Fibroblast of villous mesenchyme (primary cell): ENCODE measurements around the gene DLX4. TPM values are rescaled to one million over a fixed set of nuclear protein-coding genes. Genes with fewer than 3 reads are reported as not detected.

ENCODE experiments used
- DNase-seq: peaks from one replicate; pipeline ENCODE4 v3.0.0-alpha.2; 2010; ENCODE audit warnings: low read depth
- H3K4me3 ChIP-seq: 2 replicates; pipeline ENCODE4 v1.5.1; 2011; ENCODE audit warnings: low read depth, mild to moderate bottlenecking, low read length
- total RNA-seq: library from RNA; depleted of rRNA; stranded (reverse); fragments of >200 nt; gene quantifications from 2 replicates; pipeline ENCODE4 v1.2.3, GENCODE V29; 2012
- TF ChIP-seq, protein P1 (sequence below): IDR thresholded peaks from 2 replicates; pipeline ENCODE4 v1.5.1; 2012; ENCODE audit warnings: low read depth, mild to moderate bottlenecking, low read length; ENCODE audit not compliant: insufficient read depth

Gene DLX4
- total RNA-seq, 1 donor = not detected

DNA sequence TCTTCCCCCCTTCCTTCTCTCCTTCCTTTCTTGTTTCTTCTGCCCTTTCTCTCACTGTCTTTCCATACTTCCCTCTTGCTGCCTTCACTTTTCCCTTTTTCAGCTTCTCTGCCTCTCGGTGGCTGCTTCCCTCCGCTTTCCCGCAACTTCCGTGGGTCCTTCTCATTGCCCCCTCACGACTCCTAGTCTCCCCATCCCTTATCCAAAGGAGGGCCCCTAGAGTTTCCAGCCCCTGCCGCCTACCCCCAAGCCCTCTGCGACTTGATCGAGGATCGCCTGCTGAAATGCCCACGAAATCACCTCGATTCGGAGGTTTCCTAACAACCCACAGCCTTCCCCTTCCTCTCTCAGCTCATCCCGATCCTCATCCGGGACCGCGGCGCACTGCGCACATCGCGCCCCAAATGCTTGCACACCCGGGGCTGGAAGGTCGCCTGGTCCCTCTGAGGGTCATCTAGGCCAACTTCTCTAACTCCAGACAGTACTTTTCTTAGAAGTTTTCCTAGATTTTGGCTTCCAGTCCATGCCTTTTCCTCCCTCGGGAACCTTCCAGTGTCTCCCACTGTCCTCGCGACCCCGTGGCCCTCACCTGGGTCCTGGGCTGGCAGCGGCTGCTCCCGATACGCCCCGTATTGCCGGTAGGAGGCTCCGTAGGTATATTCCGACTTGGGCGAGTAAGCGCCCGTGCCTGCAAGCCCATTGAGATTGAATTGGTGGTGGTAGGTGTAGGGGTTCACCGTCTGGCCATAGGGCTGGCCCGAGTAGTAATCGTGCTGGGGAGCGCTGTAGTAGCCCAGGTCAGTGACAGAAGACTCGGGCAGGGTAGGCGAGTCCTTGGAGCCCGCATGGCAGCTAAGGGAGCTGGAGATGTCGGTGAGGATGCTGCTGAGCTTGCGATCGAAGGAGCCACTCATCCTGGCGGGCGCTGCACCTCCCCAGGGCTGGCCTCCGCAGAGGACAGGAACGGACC, 25.4 kb downstream of the DLX4 start:
- peak overlapping the region; percentile 32 for H3K4me3 ChIP-seq
- TF ChIP-seq, protein P1, sequence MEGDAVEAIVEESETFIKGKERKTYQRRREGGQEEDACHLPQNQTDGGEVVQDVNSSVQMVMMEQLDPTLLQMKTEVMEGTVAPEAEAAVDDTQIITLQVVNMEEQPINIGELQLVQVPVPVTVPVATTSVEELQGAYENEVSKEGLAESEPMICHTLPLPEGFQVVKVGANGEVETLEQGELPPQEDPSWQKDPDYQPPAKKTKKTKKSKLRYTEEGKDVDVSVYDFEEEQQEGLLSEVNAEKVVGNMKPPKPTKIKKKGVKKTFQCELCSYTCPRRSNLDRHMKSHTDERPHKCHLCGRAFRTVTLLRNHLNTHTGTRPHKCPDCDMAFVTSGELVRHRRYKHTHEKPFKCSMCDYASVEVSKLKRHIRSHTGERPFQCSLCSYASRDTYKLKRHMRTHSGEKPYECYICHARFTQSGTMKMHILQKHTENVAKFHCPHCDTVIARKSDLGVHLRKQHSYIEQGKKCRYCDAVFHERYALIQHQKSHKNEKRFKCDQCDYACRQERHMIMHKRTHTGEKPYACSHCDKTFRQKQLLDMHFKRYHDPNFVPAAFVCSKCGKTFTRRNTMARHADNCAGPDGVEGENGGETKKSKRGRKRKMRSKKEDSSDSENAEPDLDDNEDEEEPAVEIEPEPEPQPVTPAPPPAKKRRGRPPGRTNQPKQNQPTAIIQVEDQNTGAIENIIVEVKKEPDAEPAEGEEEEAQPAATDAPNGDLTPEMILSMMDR = no peak
- no peak for DNase-seq

DNA sequence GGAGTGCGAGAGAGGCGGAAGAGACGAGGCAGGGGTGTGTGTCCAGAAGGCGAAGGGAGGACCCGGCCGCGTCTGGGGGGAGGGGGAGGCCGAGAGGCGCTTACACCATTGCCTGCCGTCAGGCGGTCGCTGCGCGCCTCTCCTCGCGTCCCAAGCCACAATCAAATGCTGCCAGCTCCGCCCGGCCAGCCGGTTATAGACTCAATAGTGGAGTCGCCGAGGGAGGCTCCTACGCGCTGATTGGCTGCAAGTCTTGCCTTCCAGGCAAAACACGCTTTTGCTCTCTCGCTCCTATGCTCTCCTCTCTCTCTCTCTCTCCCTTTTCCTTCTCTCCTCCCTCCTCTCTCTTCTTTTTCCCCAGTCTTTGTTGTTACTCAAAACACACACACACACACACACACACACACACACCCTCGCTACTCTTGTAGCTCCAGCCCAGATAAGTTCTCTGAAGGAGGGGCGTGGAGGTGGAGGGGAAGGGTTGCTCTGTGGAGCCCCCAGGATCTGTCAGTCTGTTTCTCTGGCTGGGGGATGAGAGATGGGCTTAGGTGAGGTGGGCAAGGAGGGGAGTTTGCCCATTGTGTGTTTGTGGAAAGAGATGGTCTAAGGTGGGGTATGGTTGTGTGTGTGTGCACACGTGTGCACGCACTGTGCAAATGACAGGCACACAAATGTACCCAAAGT, 26.2 kb downstream of the DLX4 start, which contains the start of gene DLX3:
TSS of gene DLX3 (minus strand) at position 170 of the 684 bp plus-strand sequence. CDS start 226 bp downstream, outside the sequence.
- peak within 1 kb of the TSS; percentile 7 for H3K4me3 ChIP-seq
- TF ChIP-seq, protein P1 = no peak

DNA sequence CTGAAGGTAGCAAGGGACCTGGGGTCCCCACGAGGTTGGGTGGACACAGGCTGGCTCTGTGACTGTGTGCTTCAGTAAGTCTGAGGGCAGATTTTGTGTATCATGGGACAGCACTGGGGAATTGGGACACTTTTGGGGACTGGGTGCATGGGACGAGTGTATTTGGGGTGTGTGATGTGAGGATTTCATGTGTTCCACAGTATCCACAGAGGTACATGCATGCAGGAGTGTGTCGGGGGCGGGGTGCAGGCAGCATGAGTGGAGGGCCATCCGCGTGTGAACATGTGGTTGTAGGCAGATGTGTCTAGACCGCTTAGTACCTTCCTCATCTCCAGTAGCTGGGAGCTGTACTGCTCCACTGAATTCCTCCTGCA, 27.1 kb downstream of the DLX4 start:
- TF ChIP-seq, protein P1 = no peak
- H3K4me3 ChIP-seq = no peak overlapping the region
- DNase-seq = no peak

More for the DNA sequence above, 26.2 kb downstream of the DLX4 start, which contains the start of gene DLX3:
- peak; percentile 74 for DNase-seq

DNA sequence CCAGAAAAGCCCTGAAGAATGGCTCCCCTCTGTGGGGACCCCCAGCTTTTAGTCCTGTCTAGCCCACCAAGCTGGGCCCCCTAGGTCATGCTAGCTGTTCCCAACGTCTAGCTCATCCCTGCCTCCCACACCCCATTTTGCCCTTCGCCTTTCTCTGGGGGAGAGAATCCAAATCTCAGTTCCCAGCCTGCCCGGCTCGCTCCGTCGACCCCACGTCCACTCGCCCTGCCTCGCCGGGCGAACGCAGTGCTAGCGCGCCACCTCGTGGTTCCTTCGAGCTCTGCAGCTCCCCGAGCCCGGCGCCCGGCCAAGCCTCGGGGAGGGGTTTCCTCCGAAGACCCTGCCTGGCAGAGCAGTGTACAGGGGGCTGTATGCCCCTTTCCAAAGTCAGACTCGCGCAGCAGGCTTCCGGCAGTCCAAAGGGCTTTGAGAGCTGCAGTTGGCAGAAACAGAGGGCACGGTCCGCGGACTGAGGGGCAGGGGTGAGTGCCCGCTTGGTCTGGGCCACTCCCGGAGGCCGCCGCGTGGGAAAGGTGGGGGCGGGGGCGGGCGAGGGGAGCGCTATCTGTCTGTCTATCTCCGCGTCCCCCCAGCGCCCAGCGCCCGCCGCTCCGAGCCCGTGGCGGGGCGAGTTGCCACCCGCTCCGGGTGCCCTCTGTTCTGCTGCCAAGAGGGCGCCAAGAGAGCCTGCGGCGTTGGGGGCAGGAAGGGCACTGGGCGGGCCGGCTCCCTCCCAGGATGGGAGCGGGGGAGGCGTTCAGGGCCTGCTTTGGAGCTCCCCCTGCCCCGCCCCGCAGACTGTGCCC, 27.7 kb downstream of the DLX4 start:
- H3K4me3 ChIP-seq = peak overlapping the region; percentile 50
- TF ChIP-seq, protein P1 = peak; percentile 96
- peak; percentile 17 for DNase-seq

DNA sequence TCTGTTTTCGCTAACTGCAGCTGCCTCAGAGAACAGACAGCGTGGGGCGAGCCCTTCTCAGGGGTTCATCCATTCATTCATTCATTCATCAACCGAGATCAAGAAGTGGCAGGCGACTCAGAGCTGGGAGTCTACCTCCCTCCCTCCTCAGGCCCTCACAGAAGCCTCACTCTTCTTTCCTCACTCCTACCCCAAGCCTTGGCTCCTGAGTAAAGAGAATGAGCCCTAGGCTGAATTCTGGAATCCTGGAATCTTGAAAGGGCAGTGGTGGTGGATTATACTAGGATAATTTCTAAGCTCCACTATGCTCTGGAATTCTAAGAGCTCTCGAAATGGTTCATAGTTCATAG, 28.3 kb downstream of the DLX4 start:
- DNase-seq = no peak
- H3K4me3 ChIP-seq = no peak overlapping the region
- TF ChIP-seq, protein P1 = no peak

DNA sequence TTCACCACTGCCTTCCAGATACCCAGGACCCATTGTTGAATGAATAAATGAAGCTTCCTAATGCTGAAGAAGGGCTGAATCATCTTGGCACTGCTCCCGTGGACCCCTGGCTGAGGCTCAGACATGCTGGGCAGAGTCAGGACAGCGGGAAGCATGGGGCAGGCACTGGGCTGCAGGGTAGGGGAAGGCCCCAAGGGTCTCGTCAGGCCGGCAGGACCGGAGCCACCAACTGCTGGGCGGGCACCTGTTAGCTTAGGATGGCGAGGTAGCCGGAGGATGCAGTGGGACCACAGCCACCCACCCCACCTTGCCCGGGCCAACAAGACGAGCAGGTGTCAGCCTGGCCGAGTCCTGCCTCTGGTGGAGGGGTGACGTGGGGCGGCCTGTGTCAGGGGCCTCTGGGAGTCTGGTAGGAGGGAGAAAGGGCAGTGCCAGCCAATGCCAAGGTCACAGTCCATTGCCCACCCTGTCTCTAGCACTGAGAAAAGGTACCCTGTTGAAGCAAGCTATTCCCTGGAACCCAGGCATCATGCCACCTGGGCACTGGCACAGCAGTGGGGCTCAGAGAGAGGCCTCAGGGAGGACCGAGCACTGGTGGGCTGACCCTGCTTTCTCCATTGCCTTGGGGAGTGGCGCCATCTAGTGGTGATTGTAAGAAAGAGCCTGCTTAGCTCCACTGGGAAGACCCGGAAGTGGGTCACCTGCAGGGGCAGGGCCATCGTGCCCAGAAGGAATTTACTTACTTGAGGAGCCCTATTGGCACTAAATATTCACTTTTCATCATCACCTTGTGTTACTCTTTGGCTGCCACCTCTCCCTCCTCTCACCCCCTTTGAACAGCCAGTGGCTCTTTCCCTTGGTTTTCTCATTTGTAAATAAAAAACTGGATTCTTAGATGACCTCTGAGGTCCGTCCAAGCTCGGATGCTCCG, 29.0 kb downstream of the DLX4 start:
- no peak overlapping the region for H3K4me3 ChIP-seq
- TF ChIP-seq, protein P1 = peak; percentile 92
- peak; percentile 84 for DNase-seq
